Islet of Langerhans (tissue), 1 donor: ENCODE measurements around the gene PABPN1L.
"Not testable (repeated sequence)": the region's sequence is repeated elsewhere in the genome, so short reads cannot be mapped to it uniquely, and the experiment has no call there.

Experiments
- FAIRE-seq: peaks from one replicate; lab custom pipeline; 2011; peaks lifted over from hg19 to GRCh38; lab: Jason Lieb, UNC

The PABPN1L gene

GRCh38 chr16:88826070-88826840, 40.2 kb downstream of the PABPN1L start:
- no peak for FAIRE-seq

GRCh38 chr16:88825146-88825545, 41.3 kb downstream of the PABPN1L start:
- no peak for FAIRE-seq

GRCh38 chr16:88824256-88825077, 42.0 kb downstream of the PABPN1L start:
- FAIRE-seq = no peak

- FAIRE-seq = not testable (repeated sequence)
Measured at GRCh38 chr16:88823646-88824045, 42.8 kb downstream of the PABPN1L start.

DNA sequence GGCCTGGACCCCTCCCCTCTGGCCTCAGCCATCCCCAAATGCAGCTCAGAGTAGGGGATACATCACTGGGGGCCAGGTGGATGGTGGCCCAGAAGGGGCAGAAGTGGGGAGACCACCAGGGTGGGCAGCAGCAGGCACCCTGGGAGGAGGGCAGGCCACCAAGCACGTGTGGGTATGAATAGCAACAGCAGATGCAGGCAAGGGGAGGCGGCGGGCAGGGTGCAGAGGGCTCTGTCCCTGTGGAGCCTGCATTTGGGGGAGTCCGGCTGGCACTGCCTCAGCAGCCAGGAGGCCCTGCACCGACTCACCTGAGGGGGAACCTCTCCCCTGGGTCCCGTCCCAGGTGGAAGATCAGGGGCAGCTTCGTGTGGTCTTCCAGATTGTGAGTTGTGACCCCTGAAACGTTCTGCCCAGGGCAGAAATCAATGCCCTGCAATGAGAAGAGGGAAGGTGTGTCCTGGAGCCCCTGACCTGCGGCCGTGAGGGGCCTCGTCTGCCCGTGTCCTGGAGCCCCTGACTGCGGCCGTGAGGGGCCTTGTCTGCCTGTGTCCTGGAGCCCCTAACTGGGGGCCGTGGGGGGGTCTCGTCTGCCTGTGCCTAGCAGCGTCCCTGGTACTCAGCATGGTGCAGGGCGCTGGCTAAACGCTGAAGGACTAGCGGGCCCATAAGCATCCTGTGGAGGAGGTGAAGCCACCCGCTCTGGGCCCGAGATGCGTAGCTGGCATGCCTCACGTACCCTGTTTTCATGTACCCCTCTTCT, 44.0 kb downstream of the PABPN1L start:
- FAIRE-seq = no peak

DNA sequence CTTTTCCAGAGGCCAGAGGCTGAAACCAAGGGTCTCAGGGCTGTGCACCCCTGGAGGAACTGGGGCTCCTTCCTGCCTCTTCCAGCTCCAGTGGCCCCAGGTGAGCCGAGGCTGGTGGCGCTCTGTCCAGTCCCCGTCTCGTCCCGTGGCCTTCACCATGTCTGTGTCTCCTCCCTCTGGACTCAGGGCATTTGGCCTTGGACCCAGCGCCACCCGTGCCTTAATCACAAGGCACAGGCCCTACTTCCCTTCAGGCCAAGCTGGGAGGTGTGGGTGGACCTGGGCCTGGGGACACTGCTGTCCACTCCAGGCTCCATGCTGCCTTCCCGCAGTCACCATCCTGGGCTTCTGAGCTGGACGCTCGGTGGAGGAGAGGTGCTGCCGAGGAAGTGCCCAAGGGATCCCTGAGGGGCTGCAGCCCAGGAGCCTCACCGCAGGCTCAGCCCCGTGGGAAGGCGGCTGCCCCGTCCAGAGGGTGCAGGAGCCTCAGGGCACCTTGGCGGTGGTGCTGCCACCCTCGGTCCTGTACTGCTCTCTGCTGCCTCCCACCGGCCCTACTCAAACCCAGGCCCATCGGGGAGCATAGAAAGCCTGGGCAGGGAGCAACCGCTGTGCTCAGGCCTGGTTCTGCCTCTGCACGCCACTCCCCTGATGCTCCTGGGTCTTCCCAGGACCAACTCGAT, 45.2 kb downstream of the PABPN1L start:
- no peak for FAIRE-seq

- no peak for FAIRE-seq
Measured at GRCh38 chr16:88820385-88821025, 46.0 kb downstream of the PABPN1L start.

DNA sequence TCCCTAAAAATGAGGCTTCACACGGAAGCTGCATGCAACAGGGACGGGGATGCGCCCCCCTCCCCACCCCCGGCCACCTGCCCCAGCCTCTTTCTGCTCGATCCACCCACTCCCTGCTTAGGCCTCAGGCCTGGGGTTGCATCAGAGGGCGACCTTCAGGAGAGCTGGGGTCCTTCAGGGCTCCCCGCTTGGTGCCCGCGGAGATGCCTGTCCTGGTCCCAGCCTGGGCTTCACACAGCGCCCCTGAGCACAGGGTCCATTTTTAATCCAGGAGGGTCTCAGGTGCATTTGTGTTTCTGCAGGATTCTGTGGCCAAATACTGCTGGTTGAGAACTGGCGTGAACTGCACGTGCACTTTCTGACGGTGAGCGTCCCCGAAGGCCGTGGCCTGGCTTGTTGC, 47.3 kb downstream of the PABPN1L start:
- no peak for FAIRE-seq

- no peak for FAIRE-seq
Measured at GRCh38 chr16:88818575-88818874, 47.9 kb downstream of the PABPN1L start.

GRCh38 chr16:88817785-88818574, 48.5 kb downstream of the PABPN1L start:
- no peak for FAIRE-seq

DNA sequence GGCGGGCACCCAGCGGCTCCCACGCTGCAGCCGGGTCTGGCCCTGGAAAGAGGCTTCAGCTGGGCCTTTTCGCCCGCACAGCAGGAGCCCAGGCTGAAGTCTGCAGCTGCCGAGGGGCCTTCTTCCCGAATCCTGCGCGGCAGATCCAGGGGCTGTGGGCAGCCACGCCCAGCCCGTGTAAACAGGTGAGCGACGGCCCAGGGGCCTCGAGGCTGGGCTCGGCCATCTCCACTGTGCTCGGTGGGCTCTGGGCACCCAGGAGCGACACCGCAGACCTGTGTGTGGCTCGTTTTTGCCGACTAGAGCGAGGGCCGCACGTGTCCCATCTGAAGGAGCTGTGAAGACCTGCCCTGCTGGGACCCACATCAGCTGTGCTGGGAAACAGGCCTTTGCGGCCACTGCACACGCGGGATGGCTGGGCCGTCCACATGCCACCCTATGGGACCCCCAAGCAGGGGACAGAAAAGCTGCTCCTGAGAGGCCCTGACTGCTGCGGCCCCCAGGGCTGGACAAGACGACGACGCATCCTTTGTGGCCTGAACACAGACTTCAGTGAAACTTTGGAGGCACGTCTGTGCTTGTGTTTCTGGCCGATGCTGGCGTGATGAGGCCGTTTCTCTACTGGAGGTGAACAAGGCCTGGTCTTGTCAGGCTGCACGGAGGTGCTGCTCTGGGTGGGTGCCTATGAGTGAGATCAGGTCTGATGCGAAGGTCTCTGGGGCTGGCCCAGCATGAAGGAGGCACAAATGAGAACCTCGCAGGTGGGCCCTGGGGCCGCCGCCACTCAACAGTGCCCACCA, 49.5 kb downstream of the PABPN1L start:
- FAIRE-seq = no peak

GRCh38 chr16:88815901-88816589, 50.4 kb downstream of the PABPN1L start:
- no peak for FAIRE-seq

DNA sequence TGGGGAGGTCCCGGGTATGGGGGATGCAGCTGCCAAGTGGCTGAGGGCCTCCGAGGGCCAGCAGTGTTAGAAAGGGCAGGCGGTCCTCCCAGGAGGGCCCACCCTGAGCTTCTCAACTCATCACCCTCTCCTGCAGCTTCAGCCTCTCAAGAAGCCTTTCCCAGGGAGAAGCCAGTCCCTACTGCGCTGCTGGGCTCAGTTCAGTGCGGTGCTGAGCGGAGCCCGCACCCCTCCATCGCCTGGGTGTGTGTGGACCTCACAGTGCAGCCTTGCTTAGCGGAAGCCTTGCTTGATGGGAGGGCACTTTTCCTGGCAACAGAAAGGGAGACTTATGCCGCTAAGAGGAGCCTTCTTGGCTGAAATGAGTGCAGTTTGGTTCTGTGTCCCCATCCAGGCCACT, 51.2 kb downstream of the PABPN1L start:
- no peak for FAIRE-seq

DNA sequence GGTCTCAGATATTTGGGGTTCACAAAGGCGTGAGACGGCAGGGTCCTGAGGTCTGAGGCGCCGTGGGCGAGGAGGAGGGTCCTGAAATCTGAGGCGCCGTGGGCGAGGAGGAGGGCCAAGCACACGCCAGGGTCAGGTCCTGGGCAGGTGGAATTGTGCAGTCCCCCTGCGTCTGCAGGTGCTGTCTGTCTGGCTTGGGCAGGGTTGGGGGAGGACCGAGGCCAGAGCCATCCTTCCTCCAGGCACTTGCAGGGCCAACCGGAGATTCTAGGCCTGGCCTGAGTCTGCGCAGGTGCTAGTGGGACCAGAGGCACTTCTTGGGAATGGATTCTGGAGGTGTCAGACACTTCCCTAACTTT, 52.3 kb downstream of the PABPN1L start:
- FAIRE-seq = no peak
